ENCODE results near the gene SLF2.

DNA sequence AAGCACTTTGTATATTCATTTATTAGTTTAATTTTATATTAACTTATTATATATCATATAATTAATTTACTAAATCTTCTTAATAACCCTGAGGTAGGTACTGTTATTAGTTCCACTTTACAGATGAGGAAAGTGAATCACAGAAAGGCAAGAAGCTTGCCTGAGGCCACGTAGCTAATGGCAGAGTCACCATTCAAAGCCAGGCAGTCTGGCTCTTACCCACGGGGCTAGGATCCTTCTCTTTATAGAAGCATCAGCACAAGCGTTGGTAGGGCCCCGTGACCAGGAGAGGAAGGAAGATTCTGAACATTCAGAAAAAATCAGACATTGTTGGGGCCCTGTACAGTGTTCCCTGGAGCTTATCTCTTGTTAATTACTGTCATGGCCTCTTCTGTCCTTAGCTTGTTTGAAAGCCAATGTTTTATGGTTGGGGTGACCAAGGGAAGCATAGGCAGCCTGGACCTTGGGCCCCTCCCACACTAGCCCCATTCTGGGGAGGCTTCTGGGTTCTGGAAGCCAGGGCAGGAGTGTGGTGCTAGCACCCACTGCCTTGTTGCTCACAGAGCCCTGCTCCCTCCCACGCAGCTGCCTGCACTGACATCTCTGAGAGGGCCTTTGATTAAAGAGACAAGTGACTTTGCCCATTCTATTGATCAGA, 31.1 kb upstream of the SLF2 start:
- TF ChIP-seq, protein P1, sequence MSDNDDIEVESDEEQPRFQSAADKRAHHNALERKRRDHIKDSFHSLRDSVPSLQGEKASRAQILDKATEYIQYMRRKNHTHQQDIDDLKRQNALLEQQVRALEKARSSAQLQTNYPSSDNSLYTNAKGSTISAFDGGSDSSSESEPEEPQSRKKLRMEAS (IDR thresholded peaks at IDR 0.05): no peak
- TF ChIP-seq, protein P2, sequence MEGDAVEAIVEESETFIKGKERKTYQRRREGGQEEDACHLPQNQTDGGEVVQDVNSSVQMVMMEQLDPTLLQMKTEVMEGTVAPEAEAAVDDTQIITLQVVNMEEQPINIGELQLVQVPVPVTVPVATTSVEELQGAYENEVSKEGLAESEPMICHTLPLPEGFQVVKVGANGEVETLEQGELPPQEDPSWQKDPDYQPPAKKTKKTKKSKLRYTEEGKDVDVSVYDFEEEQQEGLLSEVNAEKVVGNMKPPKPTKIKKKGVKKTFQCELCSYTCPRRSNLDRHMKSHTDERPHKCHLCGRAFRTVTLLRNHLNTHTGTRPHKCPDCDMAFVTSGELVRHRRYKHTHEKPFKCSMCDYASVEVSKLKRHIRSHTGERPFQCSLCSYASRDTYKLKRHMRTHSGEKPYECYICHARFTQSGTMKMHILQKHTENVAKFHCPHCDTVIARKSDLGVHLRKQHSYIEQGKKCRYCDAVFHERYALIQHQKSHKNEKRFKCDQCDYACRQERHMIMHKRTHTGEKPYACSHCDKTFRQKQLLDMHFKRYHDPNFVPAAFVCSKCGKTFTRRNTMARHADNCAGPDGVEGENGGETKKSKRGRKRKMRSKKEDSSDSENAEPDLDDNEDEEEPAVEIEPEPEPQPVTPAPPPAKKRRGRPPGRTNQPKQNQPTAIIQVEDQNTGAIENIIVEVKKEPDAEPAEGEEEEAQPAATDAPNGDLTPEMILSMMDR (IDR thresholded peaks at IDR 0.05 in 2 of 3, conservative IDR thresholded peaks at IDR 0.05 in 1 of 3; ENCODE audit: borderline replicate concordance in 1 of 3, insufficient read depth in 1 of 3, low read depth in 2 of 3, low read length in 2 of 3): no peak
- TF ChIP-seq CEBPB (IDR thresholded peaks at IDR 0.05; ENCODE audit: low read depth) (no peak), EZH2 (IDR thresholded peaks at IDR 0.05) (no peak), POLR2A (IDR thresholded peaks at IDR 0.05; ENCODE audit: borderline replicate concordance, extremely low read depth, insufficient read depth, insufficient read length) (no peak), ZFX (IDR thresholded peaks at IDR 0.05) (no peak), EZH2phosphoT487 (IDR thresholded peaks at IDR 0.05; ENCODE audit: borderline replicate concordance) (no peak), POLR2AphosphoS5 (IDR thresholded peaks at IDR 0.05; ENCODE audit: low read depth, low read length) (no peak), ELF1 (IDR thresholded peaks at IDR 0.05; ENCODE audit: borderline replicate concordance, low read depth) (no peak)
- TF ChIP-seq, protein P3, sequence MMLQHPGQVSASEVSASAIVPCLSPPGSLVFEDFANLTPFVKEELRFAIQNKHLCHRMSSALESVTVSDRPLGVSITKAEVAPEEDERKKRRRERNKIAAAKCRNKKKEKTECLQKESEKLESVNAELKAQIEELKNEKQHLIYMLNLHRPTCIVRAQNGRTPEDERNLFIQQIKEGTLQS (IDR thresholded peaks at IDR 0.05): no peak

All from HCT116 (cell line).